ENCODE measurements around the gene DENND4A.
"Not testable (repeated sequence)": the region's sequence is repeated elsewhere in the genome, so short reads cannot be mapped to it uniquely, and the experiment has no call there.

DENND4A gene

DNA sequence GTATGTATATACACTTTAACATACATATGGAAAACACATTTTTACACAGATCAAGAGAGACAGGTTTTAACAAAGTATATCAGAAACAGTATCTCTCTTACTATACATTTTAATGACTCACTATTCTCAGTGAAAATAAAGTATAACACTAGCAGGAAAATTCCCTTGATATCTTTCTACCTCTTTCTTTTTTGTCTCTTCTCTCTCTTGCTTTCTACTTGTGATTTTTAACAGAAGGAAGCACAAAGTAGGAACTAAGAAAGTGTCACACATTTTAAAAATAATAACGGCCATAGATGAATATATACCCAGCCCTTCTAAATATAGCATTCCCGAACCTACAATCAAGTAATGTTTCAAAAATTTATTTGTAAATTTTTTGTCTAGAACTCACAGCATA lies 4.8 kb downstream of the DENND4A start:
- DNase-seq = no peak

DNA sequence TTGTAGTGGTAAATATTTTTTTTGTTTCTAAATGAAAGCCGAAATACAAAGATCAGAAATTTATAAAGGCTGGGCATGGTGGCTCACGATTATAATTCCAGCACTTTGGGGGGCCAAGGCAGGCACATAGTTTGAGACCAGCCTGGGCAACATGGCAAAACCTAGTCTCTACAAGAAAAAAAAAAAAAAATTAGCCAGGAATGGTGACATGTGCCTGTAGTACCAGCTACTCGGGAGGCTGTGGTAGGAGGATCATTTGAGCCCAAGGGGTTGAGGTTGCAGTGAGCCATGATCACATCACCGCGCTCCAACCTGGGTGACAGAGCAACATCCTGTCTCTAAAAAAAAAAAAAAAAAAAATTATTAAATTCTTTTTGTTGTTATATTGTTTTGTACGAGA lies 6.9 kb downstream of the DENND4A start:
- no peak for DNase-seq

DNA sequence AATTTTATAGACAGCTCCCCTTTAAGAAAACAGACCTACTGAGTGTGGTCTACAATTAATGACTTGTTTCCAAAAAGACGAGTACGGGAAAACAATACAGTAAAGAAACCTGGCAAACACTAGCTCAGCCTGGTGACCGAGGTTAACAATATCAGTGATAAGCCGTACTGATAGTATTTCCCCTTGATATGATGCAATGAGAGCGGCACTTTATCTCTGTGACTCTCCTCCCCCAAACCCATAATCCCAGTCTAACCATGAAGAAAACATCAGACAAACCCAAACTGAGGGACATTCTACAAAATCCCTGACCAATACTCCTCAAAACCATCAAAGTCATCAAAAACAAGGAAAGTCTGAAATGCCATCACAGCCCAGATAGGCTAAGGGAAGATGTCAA lies 8.2 kb downstream of the DENND4A start:
- DNase-seq = no peak

DNA sequence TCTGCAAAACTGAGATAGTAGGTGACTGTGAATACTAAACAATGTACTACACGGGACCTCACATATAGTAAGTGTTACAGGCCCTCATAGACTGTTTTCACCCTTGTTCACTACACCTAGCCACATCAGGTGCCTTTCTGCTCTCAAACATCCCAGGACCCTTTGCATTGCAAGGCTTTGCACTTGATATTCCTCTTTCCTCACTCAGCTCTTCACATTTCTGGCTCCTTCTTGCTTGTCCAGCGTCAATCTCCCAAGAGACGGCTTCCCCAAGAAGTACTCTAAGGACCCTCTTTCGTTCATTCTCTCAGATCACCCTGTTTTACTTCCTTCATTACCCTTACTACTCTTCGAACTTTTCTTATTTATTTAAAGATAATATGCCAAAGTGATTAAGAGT lies 10.0 kb downstream of the DENND4A start:
- no peak for DNase-seq

DNA sequence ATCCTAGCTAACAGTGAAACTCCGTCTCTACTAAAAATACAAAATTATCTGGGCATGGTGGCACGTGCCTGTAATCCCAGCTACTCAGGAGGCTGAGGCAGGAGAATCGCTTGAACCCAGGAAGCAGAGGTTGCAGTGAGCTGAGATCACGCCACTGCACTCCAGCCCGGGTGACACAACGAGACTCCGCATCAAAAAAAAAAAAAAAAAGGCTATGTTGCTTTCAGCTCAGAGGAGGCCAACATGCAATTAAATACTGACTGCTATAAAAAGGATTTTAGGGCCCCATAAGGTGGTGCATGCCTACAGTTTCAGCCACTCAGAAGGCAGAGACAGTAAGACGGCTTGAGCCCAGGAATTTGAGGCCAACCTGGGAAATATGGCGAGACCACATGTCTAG lies 13.4 kb downstream of the DENND4A start:
- DNase-seq = not testable (repeated sequence)

DNA sequence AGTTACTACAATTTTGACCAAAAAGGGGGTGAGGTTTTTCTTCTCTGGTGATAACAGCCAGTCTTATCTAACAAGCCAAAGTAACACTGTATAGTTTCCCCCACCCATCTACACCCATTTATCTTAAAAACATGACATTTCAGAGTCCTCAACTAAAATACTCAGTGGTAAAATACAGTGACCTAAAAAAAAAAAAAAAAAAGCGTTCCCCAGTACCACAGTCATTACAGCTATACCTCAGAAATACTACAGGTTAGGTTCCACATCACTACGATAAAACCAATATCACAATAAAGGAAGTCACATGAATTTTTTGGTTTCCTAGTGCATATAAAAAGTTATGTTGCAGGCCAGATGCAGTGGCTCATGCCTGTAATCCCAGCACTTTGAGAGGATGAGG lies 13.8 kb downstream of the DENND4A start:
- no peak for DNase-seq

DNA sequence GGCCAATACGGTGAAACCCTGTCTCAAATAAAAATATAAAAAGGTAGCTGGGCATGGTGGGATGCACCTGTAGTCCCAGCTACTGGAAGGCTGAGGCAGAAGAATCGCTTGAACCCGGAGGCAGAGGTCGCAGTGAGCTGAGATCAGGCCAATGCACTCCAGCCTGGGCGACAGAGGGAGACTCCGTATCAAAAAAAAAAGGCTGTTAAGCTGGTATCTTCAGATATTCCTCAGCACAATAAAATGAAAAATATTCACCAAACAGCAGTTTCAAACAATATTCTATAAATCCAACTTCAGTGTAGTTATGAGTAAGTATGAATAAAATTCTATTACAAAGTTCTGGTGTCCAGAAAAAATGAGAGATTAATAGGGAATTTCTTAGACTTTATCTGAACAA lies 14.2 kb downstream of the DENND4A start:
- no peak for DNase-seq

DNA sequence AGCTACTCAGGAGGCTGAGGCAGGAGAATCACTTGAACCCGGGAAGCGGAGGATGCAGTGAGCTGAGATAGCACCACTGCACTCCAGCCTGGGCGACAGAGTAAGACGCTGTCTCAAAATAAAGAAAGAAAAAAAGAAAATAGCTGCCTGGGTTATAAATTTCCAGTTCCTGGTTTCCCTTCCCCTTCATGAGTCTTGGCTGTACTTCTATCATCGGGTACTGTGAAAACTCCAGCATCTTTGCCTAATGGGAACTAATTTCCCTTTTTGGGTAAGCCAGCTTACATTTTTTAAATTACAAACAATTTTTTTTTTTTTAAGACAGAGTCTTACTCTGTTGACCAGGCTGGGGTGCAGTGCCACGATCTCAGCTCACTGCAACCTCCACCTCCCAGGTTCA lies 15.0 kb downstream of the DENND4A start:
- DNase-seq = no peak

DNA sequence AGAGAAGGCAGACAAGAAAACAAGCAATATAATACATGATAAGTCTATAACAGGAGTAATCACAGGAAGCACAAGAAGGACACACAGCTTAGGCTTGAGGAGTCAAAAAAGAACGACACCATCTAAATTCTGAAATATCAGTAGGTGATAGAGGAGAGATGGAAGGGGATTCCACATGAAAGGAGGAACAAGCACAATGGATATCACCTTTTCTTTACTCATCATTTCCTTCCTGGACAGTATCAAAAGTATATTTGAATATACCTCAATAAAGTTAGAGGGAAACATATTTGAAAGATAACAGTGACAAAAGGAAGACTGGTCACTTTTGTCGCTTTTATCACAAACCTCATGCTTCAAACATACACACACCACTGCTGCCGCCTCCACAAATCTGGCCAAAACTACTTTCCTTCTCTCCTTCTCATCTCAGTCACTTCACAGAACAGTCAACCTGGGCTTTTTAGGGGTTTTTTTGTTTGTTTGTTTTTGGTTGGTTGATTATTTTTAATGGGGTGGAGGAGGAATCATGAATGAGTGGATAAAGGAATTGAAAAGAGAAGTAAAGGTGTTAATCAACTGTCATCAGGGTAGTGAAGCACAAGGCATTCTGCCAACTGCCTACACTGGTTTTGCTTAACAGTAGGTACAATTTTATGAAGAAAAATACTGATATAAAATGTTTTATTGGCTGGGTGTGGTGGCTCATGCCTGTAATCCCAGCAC lies 18.5 kb downstream of the DENND4A start:
- no peak for DNase-seq

DNA sequence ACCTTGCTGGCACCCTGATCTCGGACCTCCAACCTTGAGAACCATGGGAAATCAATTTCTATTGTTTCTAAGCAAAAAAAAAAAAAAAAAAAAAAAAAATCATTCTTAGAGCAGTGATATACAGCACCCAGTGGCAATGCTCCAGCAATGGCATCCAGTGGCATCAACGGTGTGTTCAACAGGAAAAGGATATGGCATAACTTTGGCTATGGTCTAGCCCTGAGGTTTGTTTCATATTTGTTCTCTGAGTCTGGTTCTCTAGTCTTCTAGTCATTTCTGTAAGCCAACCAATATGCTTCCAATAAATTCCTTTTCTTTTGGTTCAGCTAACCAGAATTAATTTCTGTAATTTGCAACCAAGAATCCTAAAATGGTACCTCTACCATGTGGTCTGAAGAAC lies 19.2 kb downstream of the DENND4A start:
- no peak for DNase-seq

DNA sequence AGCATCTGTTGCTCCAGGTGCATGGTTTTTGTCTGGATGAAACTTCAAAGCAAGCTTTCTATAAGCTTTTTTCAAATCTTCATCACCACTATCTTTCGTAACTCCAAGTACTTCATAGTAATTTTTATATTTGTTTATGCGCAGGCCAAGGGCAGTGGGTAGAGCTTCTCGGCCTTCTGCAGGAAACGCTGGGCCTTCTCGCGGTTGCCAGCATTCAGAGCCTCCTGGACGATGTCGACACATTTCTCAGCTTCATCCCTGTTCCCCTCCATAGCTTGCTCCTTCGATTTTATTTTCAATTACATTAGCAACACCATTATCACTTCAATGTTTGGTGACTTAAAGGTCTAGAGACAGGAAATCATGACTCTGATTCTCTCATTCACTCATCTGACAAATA lies 20.2 kb downstream of the DENND4A start:
- no peak for DNase-seq

DNA sequence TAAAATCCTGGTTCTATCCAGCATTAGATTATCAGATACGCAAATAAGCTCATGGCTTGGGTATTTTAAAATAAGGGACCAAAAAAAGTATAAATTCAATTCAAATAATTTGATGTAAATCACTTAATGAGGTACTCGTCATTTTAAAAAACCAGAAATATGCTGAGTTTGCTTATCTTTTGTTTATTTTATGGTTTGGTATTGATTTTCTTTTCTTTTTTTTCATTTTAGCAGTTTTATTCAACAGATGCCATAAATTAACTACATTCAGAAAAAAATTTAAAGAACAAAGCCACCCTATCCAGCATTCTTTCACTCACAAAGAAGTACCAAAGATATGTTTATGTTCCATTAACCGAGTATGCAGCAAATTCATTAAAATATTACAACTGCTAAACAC lies 22.6 kb downstream of the DENND4A start:
- no peak for DNase-seq

DNA sequence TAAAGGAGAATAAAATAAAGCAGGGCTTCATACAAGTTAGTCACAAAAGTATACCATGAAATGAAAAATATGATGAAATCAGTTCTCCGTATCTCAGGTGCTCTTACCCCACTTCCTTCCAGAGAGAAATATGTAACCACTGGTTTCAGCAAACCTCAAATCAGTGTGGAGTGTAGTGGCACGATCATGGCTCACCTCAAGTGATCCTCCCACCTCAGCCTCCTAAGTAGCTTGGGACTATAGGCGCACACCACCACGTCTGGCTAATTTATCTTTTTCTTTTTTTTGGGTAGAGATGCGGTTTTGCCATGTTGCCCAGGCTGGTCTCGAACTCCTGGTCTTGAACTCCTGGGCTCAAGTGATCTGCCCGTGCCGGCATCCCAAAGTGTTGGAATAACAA lies 24.2 kb downstream of the DENND4A start:
- DNase-seq = no peak

DNA sequence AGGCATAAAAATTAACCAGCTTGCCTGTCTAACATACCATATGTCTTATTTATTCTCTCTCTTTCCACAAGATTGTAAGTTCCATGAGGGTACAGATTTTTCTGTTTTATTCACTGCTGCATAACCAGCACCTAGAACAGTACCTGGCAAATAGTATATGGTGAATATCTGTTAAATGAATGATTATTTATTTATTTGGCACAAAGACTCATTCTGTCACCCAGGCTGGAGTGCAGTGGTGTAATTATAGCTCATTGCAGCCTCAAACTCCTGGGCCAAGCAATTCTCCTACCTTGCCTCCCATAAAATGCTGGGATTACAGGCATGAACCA lies 24.9 kb downstream of the DENND4A start:
- DNase-seq = no peak

DNA sequence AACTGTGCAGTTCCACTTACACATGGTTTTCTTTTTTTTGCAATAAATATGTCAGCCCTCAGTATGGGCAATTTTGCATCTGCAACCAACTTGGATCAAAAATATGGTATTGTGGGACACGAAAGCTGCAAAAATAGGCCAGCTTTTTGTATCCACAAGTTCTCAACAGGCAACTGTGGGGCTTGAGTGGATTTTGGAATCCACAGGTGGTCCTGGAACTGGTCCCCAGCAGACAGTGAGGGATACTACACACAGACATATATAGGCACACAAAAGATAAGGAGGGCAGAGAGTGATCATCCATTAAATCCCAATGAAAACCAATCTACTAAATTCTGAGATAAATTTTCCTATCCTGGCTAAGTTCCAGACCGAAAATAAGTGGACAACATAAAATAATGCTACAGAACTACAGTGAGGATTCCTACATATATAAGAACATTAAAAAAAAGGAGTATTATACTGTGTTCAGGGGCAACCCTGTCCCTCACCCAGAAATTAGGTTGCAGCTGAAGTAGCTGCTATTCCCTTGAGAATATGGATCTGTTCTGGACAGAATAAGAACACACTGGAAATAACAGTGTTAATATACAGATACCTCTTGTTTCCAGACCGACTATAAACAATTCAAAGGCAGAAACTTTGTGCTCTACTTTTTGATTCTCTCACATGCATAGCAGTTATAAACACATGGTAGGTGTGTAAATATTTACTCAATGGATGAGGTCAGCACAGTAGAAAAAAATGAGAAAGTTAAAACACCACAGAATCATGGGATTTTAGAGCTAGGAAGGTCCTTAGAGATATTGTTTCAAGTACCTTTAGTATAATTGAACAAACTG lies 25.4 kb downstream of the DENND4A start:
- no peak for DNase-seq

DNA sequence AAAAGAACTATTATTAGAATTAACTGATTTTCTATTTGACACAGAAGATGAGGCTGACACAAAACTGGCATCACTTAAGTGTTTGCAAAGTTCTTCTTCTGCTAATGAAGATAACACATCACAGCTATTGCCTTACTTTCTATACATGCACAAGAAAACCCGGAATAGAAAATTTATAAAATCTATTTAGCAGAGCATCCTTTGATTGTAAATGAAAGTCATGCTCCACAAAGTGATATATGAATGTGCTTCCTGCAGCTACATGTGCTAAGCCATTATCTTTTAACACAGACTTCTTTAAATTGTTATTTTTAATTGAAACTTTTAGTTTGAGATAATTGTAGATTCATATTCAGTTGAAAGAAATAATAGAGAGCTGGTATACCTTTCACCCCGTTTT lies 27.0 kb downstream of the DENND4A start:
- no peak for DNase-seq

DNA sequence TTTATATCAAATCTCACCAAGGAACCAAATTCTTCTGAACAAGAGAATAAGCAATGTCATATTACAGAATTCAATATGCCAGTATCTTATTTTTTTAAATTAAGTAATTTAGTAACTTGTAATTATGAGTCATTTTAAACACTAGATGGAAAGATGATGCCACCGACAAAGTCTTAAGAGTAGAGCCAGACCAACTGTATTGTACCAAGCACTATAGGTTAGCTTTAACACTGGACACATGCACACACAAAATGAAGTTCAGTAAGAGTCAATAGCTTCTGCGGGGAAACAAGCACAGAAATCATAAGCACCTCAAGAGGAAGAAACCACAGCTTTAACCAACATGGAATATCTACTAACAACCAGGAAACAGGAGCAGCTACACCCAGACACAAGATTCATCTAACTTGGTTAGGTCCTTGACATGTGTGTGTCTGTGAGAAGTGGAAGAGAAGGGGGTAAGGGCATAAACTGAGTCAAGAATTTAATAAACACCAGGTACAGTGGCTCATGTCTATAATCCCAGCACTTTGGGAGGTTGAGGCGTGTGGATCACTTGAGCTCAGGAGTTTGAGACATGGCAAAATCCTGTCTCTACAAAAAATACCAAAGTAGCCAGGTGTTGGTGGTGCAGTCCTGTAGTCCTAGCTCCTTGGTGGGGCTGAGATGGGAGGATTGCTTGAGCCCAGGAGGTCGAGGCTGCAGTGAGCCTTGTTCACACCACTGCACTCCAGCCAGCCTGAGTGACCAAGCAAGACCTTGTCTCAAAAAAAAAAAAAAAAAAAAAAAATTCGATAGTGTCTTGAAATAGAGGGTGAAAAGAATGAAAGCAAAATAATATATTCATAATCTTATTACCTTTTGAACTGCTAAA lies 28.9 kb downstream of the DENND4A start:
- no peak for DNase-seq

DNA sequence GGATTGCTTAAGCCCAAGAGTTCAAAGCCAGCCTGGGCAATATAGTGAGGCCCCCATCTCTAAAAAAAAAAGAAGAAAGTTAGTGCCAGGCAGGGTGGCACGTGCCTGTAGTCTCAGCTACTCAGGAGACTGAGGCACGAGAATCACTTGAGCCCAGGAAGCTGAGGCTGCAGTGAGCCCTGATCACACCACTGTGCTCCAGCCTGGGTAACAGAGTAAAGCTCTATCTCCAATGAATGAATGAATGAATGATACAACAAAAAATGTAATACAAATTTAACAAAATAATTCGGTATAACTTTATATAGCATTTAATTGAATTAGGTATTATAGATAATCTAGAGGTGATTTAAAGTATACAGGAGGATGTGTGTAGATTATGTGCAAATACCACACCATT lies 29.7 kb downstream of the DENND4A start:
- DNase-seq = no peak

DNA sequence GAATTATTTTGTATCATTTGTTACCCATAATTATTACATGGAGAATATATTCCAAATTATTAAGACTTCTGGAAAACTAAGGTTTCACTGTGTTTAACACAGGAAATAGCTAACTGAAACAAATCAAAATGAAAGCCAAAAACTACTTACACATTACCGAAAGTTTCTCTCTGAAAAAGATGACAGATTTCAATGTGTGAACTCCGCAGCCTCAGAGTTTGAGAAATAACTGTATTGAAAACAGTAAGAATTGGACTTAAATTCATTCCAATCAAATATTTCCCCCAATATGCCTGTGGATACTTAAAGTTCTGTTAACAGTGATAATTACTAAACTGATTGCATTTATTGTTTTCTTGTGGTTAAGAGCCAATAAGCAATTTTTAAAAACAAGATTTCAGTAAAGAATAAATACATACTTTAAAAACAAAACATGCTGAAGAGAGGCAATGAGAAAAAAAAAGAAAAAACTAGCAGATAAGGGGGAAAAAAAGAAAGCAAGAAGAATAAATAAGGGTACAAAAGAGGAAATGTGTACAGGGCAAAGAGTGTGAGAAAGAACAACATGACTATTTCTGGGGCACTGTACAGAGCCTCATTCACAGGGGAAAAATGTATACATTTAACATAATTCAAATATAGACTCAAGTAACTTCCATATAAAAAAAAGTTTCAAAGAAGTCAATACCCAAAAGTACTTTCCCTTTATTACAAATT lies 30.7 kb downstream of the DENND4A start:
- DNase-seq = no peak

DNA sequence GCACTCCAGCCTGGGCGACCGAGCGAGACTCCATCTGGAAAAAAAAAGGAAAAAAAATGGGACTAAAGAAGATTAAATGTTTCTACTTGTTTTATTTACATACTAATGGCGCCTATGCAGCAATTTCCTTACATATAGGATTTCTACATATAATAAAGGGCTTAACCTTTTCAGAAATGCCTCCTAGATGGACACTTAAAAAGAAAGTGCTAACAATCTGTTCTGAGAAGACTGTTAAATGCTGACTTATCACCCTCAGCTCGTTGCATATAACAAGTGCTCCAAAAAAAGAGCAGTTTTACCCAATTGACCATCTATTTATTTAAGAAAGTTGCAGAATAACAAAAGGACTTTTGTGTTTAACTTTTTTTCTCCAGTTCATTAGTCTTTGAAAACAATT lies 32.7 kb downstream of the DENND4A start:
- DNase-seq = no peak

DNA sequence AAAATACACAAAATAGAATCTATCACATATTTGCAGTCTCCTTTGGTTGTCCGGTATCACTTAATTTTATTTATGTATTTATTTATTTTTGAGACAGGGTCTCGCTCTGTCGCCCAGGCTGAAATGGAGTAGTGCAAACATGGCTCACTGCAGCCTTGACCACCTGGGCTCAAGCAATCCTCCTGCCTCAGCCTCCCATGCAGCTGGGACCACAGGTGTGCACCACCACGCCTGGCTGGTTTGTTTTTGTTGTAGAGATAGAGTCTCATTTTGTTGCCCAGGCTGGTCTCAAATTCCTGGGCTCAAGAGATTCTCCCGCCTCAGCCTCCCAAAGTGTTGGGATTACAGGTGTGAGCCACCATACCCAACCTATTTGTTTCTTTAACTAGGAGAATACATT lies 33.9 kb downstream of the DENND4A start:
- no peak for DNase-seq

DNA sequence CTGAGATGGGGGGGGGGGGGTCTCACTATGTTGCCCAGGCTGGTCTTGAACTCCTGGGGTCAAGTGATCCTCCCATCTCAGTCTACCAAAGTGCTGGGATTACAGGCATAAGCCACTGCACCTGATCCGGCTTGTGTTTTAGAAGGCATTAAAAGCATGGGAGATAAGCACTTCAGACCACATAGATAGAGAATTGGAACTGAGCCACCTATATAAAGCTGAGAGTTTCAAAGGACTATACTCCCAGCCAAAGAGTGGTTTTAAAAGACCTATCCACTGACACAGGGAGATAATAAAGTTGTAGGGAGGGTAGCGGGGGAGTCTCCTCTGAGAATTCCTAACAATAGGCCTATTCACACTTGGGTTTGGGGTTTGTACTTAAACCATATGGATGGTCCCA lies 34.8 kb downstream of the DENND4A start:
- DNase-seq = no peak

DNA sequence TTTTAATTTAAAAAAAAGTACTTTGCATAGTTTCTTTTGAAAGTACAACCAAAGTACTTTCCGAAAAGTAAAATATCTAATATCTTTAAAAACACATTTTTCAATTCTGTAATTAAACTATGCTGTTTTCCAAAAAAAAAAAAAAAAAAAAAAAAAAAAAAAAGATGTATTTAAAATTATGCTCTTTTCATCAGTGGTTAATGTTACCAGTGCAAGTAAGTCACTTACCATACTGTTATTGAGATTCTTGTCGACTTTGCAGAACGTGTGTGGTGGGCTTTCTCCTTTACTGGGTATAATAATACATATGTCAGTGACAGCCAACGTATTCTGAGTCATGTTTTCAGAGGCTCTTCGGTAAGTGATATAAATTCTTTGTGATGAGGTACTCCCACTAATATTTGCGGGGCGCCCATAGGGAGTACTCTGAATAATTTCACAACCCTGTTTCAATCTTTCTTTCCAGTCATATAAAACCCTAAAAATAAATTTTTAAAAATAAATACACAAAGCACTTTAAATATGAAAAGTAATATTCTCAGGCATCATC lies 39.9 kb downstream of the DENND4A start:
- DNase-seq = no peak
